Hematopoietic multipotent progenitor cell treated with erythropoietin and hydrocortisone succinate and interleukin-3 and kit ligand, for 15 days (in vitro differentiated cells): ENCODE results near the gene IGF1.

ENCODE experiments used
- DNase-seq: peaks from one replicate; pipeline ENCODE4 v3.0.0-alpha.2; 2015; ENCODE audit warnings: low spot score

The IGF1 gene

DNA sequence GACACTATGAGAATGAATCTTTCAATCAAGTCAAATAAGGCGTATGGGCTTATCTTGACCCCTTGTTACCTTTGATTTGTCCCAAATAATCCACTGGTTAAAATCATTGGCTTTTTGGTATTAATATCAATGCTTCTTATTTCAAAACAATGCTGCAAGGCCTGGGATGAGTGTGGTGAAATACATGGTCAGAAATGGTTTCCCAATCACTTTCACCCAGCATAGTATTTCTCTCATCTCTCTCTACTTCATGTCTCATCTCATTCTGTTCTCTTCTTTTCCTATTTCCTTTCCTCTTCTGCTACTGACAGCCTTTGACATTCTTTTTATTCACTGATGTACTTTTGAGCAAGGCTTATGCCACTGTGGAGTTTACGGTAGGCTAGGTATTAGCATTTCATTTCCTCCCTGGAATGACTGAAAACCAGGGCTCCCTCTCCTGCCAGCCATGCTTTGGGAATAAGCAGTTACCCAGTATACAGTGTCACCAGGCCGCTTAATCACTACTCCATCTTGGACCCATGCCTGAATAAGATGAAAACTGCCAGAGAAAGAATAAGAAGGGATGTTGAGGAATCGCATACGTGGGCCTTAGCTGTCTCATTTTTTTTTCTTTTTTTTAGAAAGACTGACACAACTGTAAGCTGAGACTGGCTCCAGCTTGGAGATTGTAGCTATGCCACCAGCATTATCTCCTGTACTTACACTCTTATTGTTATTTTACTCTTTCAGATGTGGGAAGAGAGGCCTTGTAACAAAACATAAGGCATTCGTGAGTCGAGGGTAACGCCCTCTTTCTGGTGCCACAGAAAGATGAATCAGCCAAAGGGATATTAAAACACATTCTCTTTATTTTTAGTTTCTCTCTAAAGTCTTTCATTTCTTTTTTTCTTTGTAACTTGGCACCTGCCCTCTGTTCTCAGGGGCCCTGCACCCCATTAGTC, 53.5 kb downstream of the IGF1 start:
- DNase-seq = no peak

DNA sequence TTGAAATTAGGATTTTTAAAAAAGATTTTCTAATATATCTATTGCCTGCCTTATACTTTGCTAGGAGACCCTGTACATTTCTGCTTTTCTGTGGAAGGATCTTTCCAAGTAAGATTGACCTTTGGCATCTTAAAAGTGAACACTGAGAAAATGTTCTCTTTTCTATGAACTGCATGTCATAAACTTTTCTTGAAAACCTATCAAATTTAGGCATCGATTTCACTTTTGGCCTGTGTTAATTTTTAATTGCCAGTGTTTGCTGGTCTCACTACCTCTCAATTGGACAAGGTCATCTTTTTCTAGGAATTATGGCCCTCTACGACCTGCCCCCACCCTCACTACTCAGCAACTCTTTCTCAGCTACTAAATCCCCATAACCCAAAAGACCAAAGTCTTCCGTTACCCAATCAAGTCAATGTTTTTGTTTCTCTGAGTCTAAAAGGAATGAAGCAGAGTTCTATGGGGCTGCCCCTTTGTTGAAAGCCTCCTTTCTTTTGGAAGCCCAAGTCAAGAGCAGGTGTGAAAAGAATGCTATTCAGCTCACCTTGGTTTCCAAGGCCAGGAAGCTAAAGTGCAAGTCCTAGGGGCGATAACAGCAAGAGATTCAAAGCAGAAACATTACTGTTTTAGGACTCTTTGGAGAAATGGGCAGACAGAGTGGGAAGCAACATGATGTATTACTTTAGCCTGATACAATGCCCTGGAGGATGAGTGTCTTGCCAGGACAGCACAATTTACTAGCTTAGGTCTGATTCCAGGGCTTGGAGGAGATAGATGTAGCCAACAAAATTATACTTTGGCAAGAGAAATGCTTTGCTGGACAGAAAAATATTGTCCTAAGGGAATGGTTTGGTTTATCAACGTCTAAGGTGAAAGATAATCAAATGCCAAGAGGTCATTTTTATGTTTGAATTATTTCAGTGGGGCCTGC, 55.0 kb downstream of the IGF1 start:
- no peak for DNase-seq

DNA sequence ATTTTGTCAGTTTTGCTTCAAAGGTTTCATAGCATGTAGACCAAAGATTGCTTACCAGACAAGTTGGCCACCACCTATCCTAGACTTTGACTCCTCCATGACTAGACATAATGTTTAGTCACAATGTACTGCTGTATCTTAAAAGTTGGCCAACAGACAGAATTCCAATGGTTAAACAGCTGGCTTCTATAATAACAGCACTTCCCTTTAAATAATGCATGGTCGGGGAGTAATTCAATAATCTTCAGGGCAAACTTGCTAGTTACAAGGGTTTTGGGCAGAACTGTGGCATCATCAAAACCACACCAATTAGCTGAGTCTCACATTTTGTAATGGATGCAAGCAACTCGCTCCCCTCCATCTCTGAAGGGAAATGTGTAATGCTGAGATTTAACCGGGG, 56.9 kb downstream of the IGF1 start:
- no peak for DNase-seq

- DNase-seq = no peak
Measured at GRCh38 chr12:102421802-102422583, 58.4 kb downstream of the IGF1 start.

GRCh38 chr12:102419094-102419764, 61.1 kb downstream of the IGF1 start:
- no peak for DNase-seq

DNA sequence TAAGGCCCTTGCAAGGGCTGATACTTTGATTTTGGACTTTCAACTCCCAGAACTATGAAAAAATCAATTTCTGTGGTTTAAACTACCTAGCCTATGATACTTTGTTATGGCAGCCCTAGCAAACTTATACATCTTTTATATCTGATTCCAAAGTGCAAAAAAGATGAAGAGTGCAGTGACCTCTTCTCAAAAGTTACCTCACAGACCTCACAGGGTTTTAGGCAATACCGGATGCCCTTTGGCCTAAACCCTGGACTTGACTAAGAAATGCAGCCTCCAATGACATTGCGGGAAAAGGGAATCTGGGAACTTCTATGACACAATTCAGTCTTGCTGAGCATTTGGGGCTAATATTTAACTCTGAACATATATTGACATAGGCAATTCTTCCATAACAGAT, 63.3 kb downstream of the IGF1 start:
- no peak for DNase-seq

DNA sequence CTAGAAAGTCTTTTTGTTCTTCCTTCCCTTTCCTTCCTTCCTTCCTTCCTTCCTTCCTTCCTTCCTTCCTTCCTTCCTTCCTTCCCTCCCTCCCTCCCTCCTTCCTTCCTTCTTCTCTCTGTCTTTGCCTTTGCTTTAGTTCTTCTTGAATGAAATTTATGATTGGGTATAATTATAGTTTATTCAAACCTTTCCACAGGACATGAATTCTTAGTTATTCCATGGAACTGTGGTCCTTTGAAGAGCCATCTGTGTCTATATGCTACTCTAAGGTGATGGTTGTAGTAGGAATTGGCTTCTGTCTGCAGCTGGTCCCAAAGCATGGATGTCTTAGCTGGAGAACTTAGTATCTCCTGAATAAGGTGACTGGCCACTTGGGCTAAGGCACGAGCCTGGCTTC, 64.8 kb downstream of the IGF1 start:
- no peak for DNase-seq

DNA sequence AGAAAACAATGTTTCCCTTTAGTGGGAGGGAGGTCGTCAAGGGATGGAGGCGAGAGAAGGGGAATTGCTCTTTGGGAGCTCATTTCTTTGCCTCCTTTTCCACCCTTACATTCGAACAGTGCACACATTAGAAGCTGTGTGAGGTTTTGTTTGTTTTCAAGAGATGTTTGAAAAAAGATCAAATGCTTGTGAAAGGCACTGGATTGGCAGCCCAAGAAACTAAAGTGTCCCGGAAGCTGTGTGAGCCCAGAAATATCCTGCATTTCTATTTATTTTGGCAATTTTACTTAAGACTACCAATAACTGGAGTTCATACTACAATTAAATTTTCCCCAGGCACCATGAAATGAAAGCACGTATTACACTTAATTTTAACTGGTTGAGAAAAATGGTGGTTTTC, 67.0 kb downstream of the IGF1 start:
- no peak for DNase-seq

DNA sequence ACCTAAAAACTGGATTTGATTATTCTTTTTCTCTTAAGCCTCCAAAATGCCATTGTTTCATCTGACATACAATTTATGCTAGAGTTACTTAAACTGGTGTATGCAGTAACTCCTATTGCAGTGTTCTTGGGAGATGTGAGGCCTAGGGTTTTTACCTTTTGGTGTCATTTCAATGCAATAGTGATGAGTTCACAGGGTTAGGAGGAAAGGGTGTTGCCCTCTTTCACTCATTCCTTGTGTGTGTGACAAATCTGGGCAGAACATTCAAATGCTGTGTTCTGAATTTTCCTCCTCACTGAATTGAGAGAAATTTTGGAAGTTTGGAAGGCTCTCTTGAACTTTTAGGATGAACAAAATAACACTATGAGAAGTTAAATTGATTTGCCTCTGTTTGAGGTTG, 69.9 kb downstream of the IGF1 start:
- no peak for DNase-seq

DNA sequence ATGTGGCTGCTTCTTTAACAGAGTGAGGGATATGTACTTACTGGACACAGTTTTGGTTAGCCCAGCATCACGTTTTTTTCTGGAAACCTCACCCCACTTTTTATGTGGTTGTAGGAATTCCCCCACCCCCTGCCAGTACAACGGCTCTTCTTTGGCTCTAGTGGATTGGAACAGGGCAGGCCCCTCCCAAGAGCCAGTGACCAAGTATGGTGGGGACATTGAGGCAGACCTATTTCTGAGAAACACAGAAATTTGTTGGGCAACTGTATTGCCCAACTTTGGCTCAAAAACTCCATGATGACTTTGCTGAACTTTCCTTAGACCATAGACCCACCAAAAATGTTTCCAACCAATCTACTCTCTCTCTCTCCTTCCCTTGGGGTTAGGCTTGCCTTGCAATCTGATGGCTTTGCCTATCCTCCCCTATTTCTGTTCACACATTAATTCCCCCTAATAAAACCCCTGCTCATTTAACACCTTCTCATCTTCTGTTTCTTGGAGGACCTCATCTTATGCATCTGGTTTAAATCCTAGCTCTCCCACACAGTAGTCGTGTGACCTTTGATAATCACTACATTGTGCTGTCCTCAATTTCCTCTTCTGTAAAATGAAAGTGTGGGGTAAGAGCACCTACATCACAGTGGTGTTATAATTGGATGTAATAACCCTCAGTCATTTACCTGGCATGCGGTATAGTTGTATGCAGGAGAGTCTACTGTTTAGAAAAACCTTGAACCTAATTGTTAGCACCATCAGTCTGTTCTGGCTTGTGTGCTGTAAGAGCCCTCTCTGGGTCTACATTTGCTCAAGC, 71.7 kb downstream of the IGF1 start:
- DNase-seq = no peak

GRCh38 chr12:102407776-102408486, 72.4 kb downstream of the IGF1 start:
- no peak for DNase-seq

- DNase-seq = no peak
Measured at GRCh38 chr12:102406033-102406584, 74.3 kb downstream of the IGF1 start.

DNA sequence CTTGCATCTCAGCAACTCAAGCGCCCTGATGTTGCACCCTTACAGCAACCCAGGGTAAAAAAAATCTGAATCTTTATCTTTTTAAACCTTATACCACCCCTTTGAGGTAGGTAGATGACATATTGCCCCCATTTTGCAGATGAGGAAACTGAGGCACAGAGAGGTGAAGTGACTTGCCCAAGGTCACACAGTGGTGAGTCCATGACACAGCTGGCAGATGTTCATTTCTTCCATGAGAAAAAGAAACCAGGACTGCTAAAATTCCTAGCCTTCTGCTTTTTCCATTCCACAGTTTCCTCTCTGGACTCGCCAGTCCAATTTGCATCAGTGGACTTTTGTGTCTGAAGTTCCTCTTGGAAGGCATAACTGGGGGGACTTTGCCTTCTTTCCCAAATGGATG, 79.3 kb downstream of the IGF1 start:
- DNase-seq = no peak

DNA sequence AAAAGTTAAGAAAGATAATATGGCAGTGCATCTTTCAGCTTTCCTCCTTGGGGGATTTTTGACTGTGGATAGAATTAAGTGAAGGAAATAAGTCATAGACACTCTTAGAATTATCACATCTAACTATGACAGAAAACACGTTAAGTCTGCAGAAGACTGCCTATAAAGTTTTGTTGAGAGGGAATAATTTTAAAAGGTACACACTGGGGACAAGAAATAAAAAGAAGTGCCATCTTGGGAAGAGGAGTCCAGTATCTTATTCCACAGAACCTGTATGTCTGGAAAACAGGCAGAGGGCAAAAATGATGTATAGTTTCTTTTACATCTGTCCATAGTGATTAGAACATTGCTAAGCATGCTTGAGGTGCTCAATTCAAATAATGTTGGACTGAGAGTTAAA, 80.7 kb downstream of the IGF1 start:
- no peak for DNase-seq

DNA sequence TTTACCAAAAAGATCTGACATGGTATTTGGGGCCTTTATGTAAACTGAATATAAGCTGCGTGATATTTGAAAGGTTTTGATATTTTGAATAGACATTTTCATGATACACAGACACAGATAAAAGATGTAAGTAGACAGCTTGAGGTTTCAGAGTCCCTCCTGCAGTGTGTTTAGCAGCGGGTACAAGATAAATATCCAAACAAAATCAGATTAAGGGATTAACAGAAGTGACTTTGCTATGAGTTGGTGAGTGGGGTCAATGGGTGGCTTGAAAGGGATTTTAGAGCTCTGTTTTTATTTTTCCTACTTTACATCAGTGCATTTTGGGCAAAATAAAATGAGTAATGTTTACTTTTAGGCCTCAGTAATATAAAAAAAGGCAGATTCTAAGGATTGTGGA, 84.1 kb downstream of the IGF1 start:
- DNase-seq = no peak

DNA sequence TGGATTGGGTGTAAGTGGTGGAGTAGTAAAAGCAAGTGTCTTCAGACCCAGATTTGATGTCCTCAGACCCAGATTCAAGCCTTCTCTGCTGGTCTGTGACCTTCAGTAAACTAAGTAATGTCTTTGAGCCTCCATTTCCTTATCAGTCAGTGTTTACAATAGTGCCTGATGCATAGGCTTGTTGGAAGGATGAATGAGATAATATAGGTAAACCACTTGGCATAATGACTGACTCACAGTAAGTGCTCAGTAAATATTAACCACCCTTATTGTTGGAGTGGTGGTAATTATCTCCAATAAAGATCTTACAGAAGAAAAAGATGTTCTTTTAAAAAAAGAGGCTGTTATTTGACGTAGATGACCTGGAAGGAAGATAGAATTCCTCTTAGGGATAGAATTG, 86.2 kb downstream of the IGF1 start:
- DNase-seq = no peak

- no peak for DNase-seq
Measured at GRCh38 chr12:102390068-102390467, 90.3 kb downstream of the IGF1 start.

DNA sequence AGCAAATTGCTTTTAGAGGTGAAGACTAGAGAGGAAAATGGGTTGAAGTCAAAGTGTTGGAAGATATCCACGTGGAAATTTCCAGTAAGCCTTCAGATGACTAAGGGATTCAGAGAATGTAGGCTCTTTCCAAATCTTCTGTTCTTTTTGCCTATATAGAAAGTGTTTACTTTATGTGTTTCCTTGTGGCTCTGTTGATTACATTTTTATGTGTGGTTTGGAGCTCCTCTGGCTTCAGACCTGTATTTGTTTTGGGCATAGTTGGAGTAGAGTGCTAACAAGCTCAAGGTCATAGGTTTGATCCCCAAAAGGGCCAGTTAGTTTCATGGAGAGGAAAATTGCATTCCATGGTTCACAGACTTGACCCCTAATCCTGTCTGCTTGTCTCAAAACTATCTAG, 91.9 kb downstream of the IGF1 start:
- no peak for DNase-seq

DNA sequence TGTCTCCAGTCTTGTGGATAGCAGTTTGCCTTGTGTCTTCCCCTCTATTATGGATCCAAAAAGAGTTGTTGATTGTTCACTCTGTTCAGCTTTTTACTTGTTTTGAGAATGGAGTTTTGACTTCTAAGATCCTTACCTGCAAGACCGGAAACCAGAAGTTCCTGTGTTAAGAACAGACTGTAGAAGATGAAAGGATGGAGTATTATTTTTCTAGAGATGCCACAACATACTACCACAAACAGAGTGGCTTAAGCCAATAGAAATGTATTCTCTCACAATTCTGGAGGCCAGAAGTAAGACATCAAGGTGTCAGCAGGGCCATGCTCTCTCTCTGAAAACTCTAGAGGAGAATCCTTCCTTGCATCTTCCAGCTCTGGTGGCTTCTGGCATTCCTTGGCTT, 95.0 kb downstream of the IGF1 start:
- DNase-seq = no peak
